Upper lobe of left lung (tissue), 4 donors: Measurements from ENCODE around the gene DCN.

Experiments used
- EP300 ChIP-seq, 4 donors: sonication (generic); formaldehyde crosslinking; IDR thresholded peaks; one replicate each; pipeline ENCODE4 v1.5.1; 2017; ENCODE audit warnings: antibody characterized with exemption in 4 of 4, control low read depth in 2 of 4
- POLR2A ChIP-seq, 4 donors: fragments of 450-650 bp; IDR thresholded peaks; one replicate each; pipeline ENCODE4 v1.5.1; 2016 to 2017; ENCODE audit warnings: antibody characterized with exemption in 4 of 4, mild to moderate bottlenecking in 2 of 4
- POLR2AphosphoS5 ChIP-seq, 2 donors: sonication (generic); formaldehyde crosslinking; IDR thresholded peaks; one replicate each; pipeline ENCODE4 v1.5.1; 2017; ENCODE audit warnings: antibody characterized with exemption in 2 of 2
- TF ChIP-seq, protein P1 (sequence below), 6 experiments: fragments of 450-650 bp in 4 of 6; fragments of 200-600 bp in 2 of 6; sonication (generic) in 2 of 6; IDR thresholded peaks; one replicate each; pipeline ENCODE4 v1.5.1; 2016 to 2019; ENCODE audit warnings: antibody characterized with exemption in 6 of 6

DNA sequence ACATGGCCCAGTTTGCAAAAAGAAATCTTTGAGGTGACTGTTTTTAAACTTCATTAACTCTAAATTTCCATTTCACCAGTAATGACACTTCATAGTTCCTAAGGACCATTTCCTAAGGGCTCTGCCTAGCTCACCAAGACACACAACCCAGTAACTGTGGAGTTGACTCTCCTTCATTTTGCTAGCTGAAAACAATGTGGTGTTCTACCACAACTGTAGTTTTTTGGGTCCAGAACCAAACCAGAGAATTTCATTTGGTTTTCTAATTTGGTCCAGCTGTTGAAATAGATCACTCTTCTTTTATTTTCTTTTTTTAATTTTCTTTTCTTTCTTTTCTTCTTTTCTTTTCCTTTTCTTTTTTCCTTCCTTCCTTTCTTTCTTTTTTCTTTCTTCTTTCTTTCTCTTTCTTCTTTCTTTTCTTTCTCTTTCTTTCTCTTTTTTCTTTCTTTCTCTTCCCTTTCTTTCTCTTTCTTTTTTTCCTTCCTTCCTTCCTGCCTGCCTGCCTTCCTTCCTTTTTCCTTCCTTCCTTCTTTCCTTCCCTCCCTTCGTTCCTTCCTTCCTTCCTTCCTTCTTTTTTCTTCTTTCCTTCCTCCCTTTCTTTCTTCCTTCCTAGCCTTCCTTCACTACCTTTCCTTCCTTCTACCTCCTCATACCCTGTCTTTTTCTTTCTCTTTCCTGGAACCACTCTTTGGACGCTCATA lies 52.8 kb downstream of the DCN start:
- TF ChIP-seq, protein P1, sequence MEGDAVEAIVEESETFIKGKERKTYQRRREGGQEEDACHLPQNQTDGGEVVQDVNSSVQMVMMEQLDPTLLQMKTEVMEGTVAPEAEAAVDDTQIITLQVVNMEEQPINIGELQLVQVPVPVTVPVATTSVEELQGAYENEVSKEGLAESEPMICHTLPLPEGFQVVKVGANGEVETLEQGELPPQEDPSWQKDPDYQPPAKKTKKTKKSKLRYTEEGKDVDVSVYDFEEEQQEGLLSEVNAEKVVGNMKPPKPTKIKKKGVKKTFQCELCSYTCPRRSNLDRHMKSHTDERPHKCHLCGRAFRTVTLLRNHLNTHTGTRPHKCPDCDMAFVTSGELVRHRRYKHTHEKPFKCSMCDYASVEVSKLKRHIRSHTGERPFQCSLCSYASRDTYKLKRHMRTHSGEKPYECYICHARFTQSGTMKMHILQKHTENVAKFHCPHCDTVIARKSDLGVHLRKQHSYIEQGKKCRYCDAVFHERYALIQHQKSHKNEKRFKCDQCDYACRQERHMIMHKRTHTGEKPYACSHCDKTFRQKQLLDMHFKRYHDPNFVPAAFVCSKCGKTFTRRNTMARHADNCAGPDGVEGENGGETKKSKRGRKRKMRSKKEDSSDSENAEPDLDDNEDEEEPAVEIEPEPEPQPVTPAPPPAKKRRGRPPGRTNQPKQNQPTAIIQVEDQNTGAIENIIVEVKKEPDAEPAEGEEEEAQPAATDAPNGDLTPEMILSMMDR (IDR thresholded peaks at IDR 0.05), result no peak
- TF ChIP-seq POLR2A (IDR thresholded peaks at IDR 0.05) (no peak), EP300 (IDR thresholded peaks at IDR 0.05) (no peak), POLR2AphosphoS5 (IDR thresholded peaks at IDR 0.05) (no peak)
